MM.1S (cell line): Measurements from ENCODE around the gene CANT1.
"Not testable (repeated sequence)": the region's sequence is repeated elsewhere in the genome, so short reads cannot be mapped to it uniquely, and the experiment has no call there.

Experiments
- DNase-seq: peaks from one replicate; pipeline ENCODE4 v3.0.0-alpha.2; 2015
- H2AFZ ChIP-seq: fragments of 300-600 bp; sonication (generic); 2 replicates; pipeline ENCODE4 v1.6.0; 2016; ENCODE audit warnings: antibody characterized with exemption, low read length
- H3F3A ChIP-seq: fragments of 300-600 bp; sonication (generic); 2 replicates; pipeline ENCODE4 v1.6.1; 2016; ENCODE audit warnings: mild to moderate bottlenecking, antibody characterized with exemption, low read length, moderate library complexity, mixed read lengths; ENCODE audit not compliant: insufficient read depth
- H3K27ac ChIP-seq: fragments of 300-600 bp; sonication (generic); 2 replicates; pipeline ENCODE4 v1.5.1; 2016; ENCODE audit warnings: mild to moderate bottlenecking, low read length
- H3K27me3 ChIP-seq: fragments of 300-600 bp; sonication (generic); replicated peaks from 2 replicates; pipeline ENCODE4 v1.6.0; 2016; ENCODE audit warnings: low read length; ENCODE audit not compliant: insufficient read depth
- H3K36me3 ChIP-seq: fragments of 300-600 bp; sonication (generic); replicated peaks from 2 replicates; pipeline ENCODE4 v1.6.1; 2016; ENCODE audit warnings: mild to moderate bottlenecking, low read length, mixed read lengths; ENCODE audit not compliant: insufficient read depth
- H3K4me1 ChIP-seq: fragments of 300-600 bp; sonication (generic); 2 replicates; pipeline ENCODE4 v1.6.1; 2016; ENCODE audit warnings: low read length, mixed read lengths
- H3K4me2 ChIP-seq: fragments of 300-600 bp; sonication (generic); 2 replicates; pipeline ENCODE4 v1.6.0; 2016; ENCODE audit warnings: low read depth, low read length
- H3K4me3 ChIP-seq: fragments of 300-600 bp; sonication (generic); 2 replicates; pipeline ENCODE4 v1.5.1; 2016; ENCODE audit warnings: low read length, mixed read lengths
- H3K79me2 ChIP-seq: fragments of 300-600 bp; sonication (generic); 2 replicates; pipeline ENCODE4 v1.6.1; 2016; ENCODE audit warnings: mixed run types, low read length, mixed read lengths
- H3K9ac ChIP-seq: fragments of 300-600 bp; sonication (generic); 2 replicates; pipeline ENCODE4 v1.6.1; 2016; ENCODE audit warnings: low read length, mixed read lengths
- H3K9me2 ChIP-seq: fragments of 300-600 bp; sonication (generic); replicated peaks from 2 replicates; pipeline ENCODE4 v1.6.1; 2016; ENCODE audit warnings: mild to moderate bottlenecking, low read length, mixed read lengths; ENCODE audit not compliant: insufficient read depth
- H3K9me3 ChIP-seq: fragments of 300-600 bp; sonication (generic); replicated peaks from 2 replicates; pipeline ENCODE4 v1.6.1; 2016; ENCODE audit warnings: mild to moderate bottlenecking, low read length, mixed read lengths; ENCODE audit not compliant: insufficient read depth
- H4K20me1 ChIP-seq: fragments of 300-600 bp; sonication (generic); 2 replicates; pipeline ENCODE4 v1.6.1; 2016; ENCODE audit warnings: mild to moderate bottlenecking, low read length, moderate library complexity, mixed read lengths; ENCODE audit not compliant: insufficient read depth
- CTCF ChIP-seq: fragments of 300-600 bp; sonication (generic); IDR thresholded peaks from 2 replicates; pipeline ENCODE4 v1.5.1; 2016; ENCODE audit warnings: antibody characterized with exemption, low read length, mixed read lengths
- EZH2 ChIP-seq: fragments of 300-600 bp; sonication (generic); optimal IDR thresholded peaks from 2 replicates; pipeline ENCODE3; 2017; ENCODE audit warnings: low read depth, mild to moderate bottlenecking, antibody characterized with exemption, low read length, mixed read lengths
- EZH2phosphoT487 ChIP-seq: fragments of 300-600 bp; sonication (generic); IDR thresholded peaks from 2 replicates; pipeline ENCODE4 v1.6.1; 2018; ENCODE audit warnings: antibody characterized with exemption, low read length

Gene CANT1

GRCh38 chr17:78946131-78946530 is 63.4 kb downstream of the CANT1 start:
- Histone ChIP-seq H3K4me2 (no peak overlapping the region), H3K9me2 (no peaks in the 10 kb centered on the region), H2AFZ (no peak overlapping the region), H3F3A (no peaks in the 10 kb centered on the region), H3K9ac (no peak overlapping the region), H3K36me3 (no peaks in the 10 kb centered on the region), H3K4me3 (no peak overlapping the region), H3K4me1 (no peaks in the 10 kb centered on the region), H3K27me3 (0 out of 2 replicates have a peak, but pooled peaks cover 4% of the 10 kb centered on the region), H3K27ac (no peak overlapping the region), H4K20me1 (no peaks in the 10 kb centered on the region), H3K79me2 (no peaks in the 10 kb centered on the region), H3K9me3 (no peaks in the 10 kb centered on the region)
- no peak for DNase-seq
- no peak for TF ChIP-seq EZH2
- TF ChIP-seq CTCF, result no peak
- TF ChIP-seq EZH2phosphoT487, result no peak

- H4K20me1 ChIP-seq, H3K4me1 ChIP-seq, H3K4me2 ChIP-seq, H3K9ac ChIP-seq, H3K79me2 ChIP-seq, H3K27me3 ChIP-seq, H3K9me3 ChIP-seq, H3K36me3 ChIP-seq, H3K4me3 ChIP-seq, DNase-seq, H3F3A ChIP-seq, H2AFZ ChIP-seq, H3K27ac ChIP-seq, H3K9me2 ChIP-seq: not testable (repeated sequence)
Measured at GRCh38 chr17:78945455-78945854, 64.1 kb downstream of the CANT1 start.

GRCh38 chr17:78944956-78945355 is 64.6 kb downstream of the CANT1 start:
- no peak overlapping the region for H3K4me2 ChIP-seq
- H3F3A ChIP-seq, result no peaks in the 10 kb centered on the region
- H3K9ac ChIP-seq, result no peak overlapping the region
- no peaks in the 10 kb centered on the region for H3K36me3 ChIP-seq
- 0 out of 2 replicates have a peak, but pooled peaks cover 4% of the 10 kb centered on the region for H3K27me3 ChIP-seq
- DNase-seq, result no peak
- H3K9me2 ChIP-seq, result no peaks in the 10 kb centered on the region
- no peak for TF ChIP-seq EZH2phosphoT487
- TF ChIP-seq EZH2, result no peak
- TF ChIP-seq CTCF, result no peak
- no peaks in the 10 kb centered on the region for H3K4me1 ChIP-seq
- no peak overlapping the region for H3K27ac ChIP-seq
- no peaks in the 10 kb centered on the region for H3K9me3 ChIP-seq
- no peak overlapping the region for H2AFZ ChIP-seq
- no peaks in the 10 kb centered on the region for H4K20me1 ChIP-seq
- no peaks in the 10 kb centered on the region for H3K79me2 ChIP-seq
- no peak overlapping the region for H3K4me3 ChIP-seq

GRCh38 chr17:78944026-78944425 is 65.5 kb downstream of the CANT1 start:
- Histone ChIP-seq H2AFZ (no peak overlapping the region), H3K4me2 (no peak overlapping the region), H3K9me2 (no peaks in the 10 kb centered on the region), H3K9me3 (no peaks in the 10 kb centered on the region), H3K27ac (no peak overlapping the region), H3K27me3 (0 out of 2 replicates have a peak, but pooled peaks cover 4% of the 10 kb centered on the region), H3K9ac (no peak overlapping the region), H3K4me3 (no peak overlapping the region), H3K79me2 (no peaks in the 10 kb centered on the region), H4K20me1 (no peaks in the 10 kb centered on the region), H3K36me3 (no peaks in the 10 kb centered on the region), H3F3A (no peaks in the 10 kb centered on the region), H3K4me1 (no peaks in the 10 kb centered on the region)
- no peak for DNase-seq
- TF ChIP-seq EZH2 (no peak), EZH2phosphoT487 (no peak), CTCF (no peak)
